Measurements from ENCODE around the gene NPTN. TPM values are rescaled to one million over a fixed set of nuclear protein-coding genes. Genes with fewer than 3 reads are reported as not detected.
A peak's percentile ranks its signal among the peaks of the same experiment; 100 is the strongest.

Gene NPTN
- total RNA-seq, 2 donors from 2014 or later = 85.4 to 110 TPM

DNA sequence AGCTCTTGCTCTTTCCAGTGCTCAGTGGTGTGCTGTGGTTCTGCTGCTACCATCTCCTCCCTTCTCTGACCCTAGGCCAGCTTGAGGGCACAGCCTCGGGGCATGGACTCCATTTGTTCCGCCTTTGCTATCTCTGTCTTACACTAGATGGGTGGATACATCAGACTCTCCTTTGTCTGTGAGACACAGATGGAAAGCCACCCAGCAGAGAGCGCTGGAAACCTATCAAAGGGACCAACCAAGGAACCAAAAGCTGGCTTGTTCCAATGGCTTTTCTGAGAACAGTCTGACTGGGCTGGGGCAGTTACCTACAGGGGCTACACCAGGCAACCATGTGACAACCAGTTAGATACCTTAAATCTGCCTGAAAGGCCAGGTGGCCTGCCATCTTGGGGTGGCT, 63.8 kb downstream of the NPTN start:
- no peaks in the 10 kb centered on the region for H3K9me3 Mint-ChIP-seq
- Histone ChIP-seq H3K27me3 (ENCODE audit: control insufficient read depth, insufficient read depth, low read length, poor library complexity, severe bottlenecking) (no peaks in the 10 kb centered on the region), H3K36me3 (ENCODE audit: control insufficient read depth, insufficient read depth, low read length) (peaks cover 81% of the 10 kb centered on the region), H3K27ac (ENCODE audit: low read depth, low read length) (no peak overlapping the region), H3K9ac (ENCODE audit: extremely low read depth, low read length, poor library complexity, severe bottlenecking) (no peak overlapping the region), H3K9me3 (ENCODE audit: control insufficient read depth, low read length) (no peaks in the 10 kb centered on the region), H3K4me1 (ENCODE audit: control insufficient read depth, insufficient read depth, low read length) (no peaks in the 10 kb centered on the region), H3K4me3 (ENCODE audit: low read length) (no peak overlapping the region)
- TF ChIP-seq, protein P1, sequence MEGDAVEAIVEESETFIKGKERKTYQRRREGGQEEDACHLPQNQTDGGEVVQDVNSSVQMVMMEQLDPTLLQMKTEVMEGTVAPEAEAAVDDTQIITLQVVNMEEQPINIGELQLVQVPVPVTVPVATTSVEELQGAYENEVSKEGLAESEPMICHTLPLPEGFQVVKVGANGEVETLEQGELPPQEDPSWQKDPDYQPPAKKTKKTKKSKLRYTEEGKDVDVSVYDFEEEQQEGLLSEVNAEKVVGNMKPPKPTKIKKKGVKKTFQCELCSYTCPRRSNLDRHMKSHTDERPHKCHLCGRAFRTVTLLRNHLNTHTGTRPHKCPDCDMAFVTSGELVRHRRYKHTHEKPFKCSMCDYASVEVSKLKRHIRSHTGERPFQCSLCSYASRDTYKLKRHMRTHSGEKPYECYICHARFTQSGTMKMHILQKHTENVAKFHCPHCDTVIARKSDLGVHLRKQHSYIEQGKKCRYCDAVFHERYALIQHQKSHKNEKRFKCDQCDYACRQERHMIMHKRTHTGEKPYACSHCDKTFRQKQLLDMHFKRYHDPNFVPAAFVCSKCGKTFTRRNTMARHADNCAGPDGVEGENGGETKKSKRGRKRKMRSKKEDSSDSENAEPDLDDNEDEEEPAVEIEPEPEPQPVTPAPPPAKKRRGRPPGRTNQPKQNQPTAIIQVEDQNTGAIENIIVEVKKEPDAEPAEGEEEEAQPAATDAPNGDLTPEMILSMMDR (conservative IDR thresholded peaks at IDR 0.05) = peak; percentile 33
- peaks cover 73% of the 10 kb centered on the region for H3K36me3 Mint-ChIP-seq (ENCODE audit: low read depth)
- H3K4me1 Mint-ChIP-seq = peaks cover 7% of the 10 kb centered on the region
- H3K27me3 Mint-ChIP-seq (ENCODE audit: insufficient read depth) = no peaks in the 10 kb centered on the region
- DNase-seq = no peak
- H3K27ac Mint-ChIP-seq = no peak overlapping the region
- no peak overlapping the region for H3K4me3 Mint-ChIP-seq
- WGBS, 2 experiments (ENCODE audit: insufficient coverage in 1 of 2, insufficient read length in 1 of 2) = 88 to 90% methylated on average over 3 of the region's 3 CpGs

DNA sequence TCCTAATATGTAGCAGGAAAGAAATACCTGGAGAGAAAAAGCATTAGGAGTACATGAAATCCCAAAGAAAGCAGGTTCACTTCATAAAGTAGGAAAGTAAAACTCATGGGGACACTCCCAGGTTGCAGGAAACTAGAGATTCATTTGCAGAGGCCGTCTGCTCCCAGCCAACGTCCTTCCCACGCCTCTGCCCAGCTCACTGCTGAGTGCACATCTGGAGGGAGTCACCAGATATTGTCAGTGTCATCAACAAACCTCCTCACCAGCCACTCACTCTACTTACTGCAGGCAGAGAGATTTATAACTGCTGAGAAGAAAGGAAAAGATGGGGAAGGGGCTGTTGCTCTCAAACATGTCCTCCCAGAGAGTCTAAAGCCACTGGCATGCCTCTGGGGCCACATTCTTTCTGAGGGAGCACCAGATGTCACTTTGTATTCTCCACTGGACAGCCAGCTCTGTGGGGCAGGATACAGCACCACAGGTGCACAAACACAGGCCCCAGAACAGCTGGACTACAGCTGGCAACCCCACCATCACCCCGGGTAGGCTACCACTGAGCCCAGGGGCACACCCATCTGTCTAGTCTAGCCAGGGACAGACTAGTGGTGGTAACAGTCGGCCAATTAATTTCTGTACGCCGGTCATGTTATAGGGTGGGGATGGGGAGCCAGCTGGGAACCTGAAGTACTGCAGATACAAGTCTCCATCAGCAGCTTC, 64.5 kb downstream of the NPTN start:
- no peaks in the 10 kb centered on the region for H3K4me1 ChIP-seq (ENCODE audit: control insufficient read depth, insufficient read depth, low read length)
- H3K9me3 ChIP-seq (ENCODE audit: control insufficient read depth, low read length) = no peaks in the 10 kb centered on the region
- TF ChIP-seq, protein P1 (conservative IDR thresholded peaks at IDR 0.05) = no peak
- WGBS, 2 experiments (ENCODE audit: insufficient coverage in 1 of 2, insufficient read length in 1 of 2) = 91 to 98% methylated on average over 4 to 7 of the region's 7 CpGs
- no peak overlapping the region for H3K4me3 ChIP-seq (ENCODE audit: low read length)
- Mint-ChIP-seq H3K4me3 (no peak overlapping the region), H3K27ac (no peak overlapping the region), H3K36me3 (ENCODE audit: low read depth) (peaks cover 76% of the 10 kb centered on the region), H3K9me3 (no peaks in the 10 kb centered on the region), H3K4me1 (peaks cover 7% of the 10 kb centered on the region), H3K27me3 (ENCODE audit: insufficient read depth) (no peaks in the 10 kb centered on the region)
- H3K27ac ChIP-seq (ENCODE audit: low read depth, low read length) = no peak overlapping the region
- no peak for DNase-seq
- H3K9ac ChIP-seq (ENCODE audit: extremely low read depth, low read length, poor library complexity, severe bottlenecking) = no peak overlapping the region
- peaks cover 87% of the 10 kb centered on the region for H3K36me3 ChIP-seq (ENCODE audit: control insufficient read depth, insufficient read depth, low read length)
- H3K27me3 ChIP-seq (ENCODE audit: control insufficient read depth, insufficient read depth, low read length, poor library complexity, severe bottlenecking) = no peaks in the 10 kb centered on the region

DNA sequence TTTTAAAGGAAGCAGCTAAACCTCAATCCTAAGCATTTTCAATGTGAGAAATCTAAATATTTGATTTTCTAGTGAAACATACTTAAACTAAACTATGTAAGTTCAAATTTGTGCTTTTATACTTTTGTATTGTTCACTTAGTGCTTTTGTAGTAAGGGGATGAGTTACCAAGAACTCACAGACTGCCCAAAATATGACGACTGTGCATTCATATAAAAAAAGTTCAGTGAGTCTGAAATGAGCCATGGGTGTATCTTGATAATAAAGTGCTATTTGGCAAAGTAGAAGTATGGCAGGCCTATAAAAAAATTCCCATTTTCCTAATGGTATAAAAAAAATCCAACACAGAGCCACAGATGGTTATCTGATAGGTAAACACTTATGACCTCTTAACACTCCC, 66.2 kb downstream of the NPTN start:
- no peak for DNase-seq
- WGBS, 2 experiments (ENCODE audit: insufficient coverage in 1 of 2, insufficient read length in 1 of 2) = 100% methylated on average over 1 of the region's 1 CpG
- Mint-ChIP-seq H3K4me1 (peaks cover 1% of the 10 kb centered on the region), H3K4me3 (no peak overlapping the region), H3K9me3 (no peaks in the 10 kb centered on the region), H3K36me3 (ENCODE audit: low read depth) (peaks cover 69% of the 10 kb centered on the region), H3K27me3 (ENCODE audit: insufficient read depth) (no peaks in the 10 kb centered on the region), H3K27ac (no peak overlapping the region)
- TF ChIP-seq, protein P1 (conservative IDR thresholded peaks at IDR 0.05) = no peak
- Histone ChIP-seq H3K27me3 (ENCODE audit: control insufficient read depth, insufficient read depth, low read length, poor library complexity, severe bottlenecking) (no peaks in the 10 kb centered on the region), H3K4me1 (ENCODE audit: control insufficient read depth, insufficient read depth, low read length) (no peaks in the 10 kb centered on the region), H3K36me3 (ENCODE audit: control insufficient read depth, insufficient read depth, low read length) (peaks cover 89% of the 10 kb centered on the region), H3K4me3 (ENCODE audit: low read length) (no peak overlapping the region), H3K27ac (ENCODE audit: low read depth, low read length) (no peak overlapping the region), H3K9ac (ENCODE audit: extremely low read depth, low read length, poor library complexity, severe bottlenecking) (no peak overlapping the region), H3K9me3 (ENCODE audit: control insufficient read depth, low read length) (no peaks in the 10 kb centered on the region)

Measured in endodermal cell (in vitro differentiated cells).